Body of pancreas (tissue), 4 donors: ENCODE data around the gene HRH1. TPM values are rescaled to one million over a fixed set of nuclear protein-coding genes. Genes with fewer than 3 reads are reported as not detected.

Source experiments
- ATAC-seq: fragments of 150-250 bp; one replicate; pipeline ENCODE4 v1.9.1; 2016
- DNase-seq, 4 donors: peaks; one replicate each; pipeline ENCODE4 v3.0.0-alpha.2; 2019
- H3K27ac ChIP-seq, 4 donors: fragments of 200-600 bp; sonication (generic); 1 replicate in 3 of 4; 2 replicates in 1 of 4; pipeline versions ENCODE4 v1.5.1 to v1.6.1; 2016 to 2019; ENCODE audit warnings: mild to moderate bottlenecking in 1 of 4, mixed read lengths in 1 of 4, moderate library complexity in 1 of 4
- H3K27me3 ChIP-seq, 2 donors: fragments of 200-600 bp; sonication (generic); one replicate each; pipeline ENCODE4 v1.6.0; 2016; ENCODE audit warnings: mild to moderate bottlenecking in 1 of 2
- H3K36me3 ChIP-seq, 2 donors: fragments of 200-600 bp; sonication (generic); replicated peaks in 1 of 2; 2 replicates each; pipeline ENCODE4 v1.5.1; 2016; ENCODE audit warnings: low read depth in 2 of 2; ENCODE audit not compliant: insufficient read depth in 1 of 2
- H3K4me1 ChIP-seq: fragments of 200-600 bp; sonication (generic); one replicate; pipeline ENCODE4 v1.6.0; 2016
- H3K4me3 ChIP-seq, 2 donors: fragments of 200-600 bp; sonication (generic); 1 replicate in 1 of 2; 2 replicates in 1 of 2; pipeline ENCODE4 v1.5.1; 2016 to 2019
- H3K9me3 ChIP-seq, 3 donors: fragments of 200-600 bp; sonication (generic); 1 replicate in 2 of 3; 2 replicates in 1 of 3; pipeline ENCODE4 v1.5.1; 2016
- POLR2A ChIP-seq, 3 donors: fragments of 450-650 bp; IDR thresholded peaks; one replicate each; pipeline ENCODE4 v1.6.1; 2016; ENCODE audit warnings: antibody characterized with exemption in 3 of 3, mild to moderate bottlenecking in 2 of 3
- WGBS, 2 donors: methylation state at CpG; one replicate each; pipeline ENCODE4 v1.1.5; 2017; 5-methylcytosine and 5-hydroxymethylcytosine counted together
- intact Hi-C: fragments of 100-400 bp; cut with DNase I; formaldehyde crosslinking; loops from one replicate; pipeline ENCODE4 v1.15.1; 2023
- total RNA-seq, 2 donors: library from RNA; depleted of rRNA; stranded (reverse); fragments of >200 nt; gene quantifications; one replicate each; pipeline ENCODE4 v1.1.0, GENCODE V29; 2016
- TF ChIP-seq, protein P1 (sequence below), 7 experiments: fragments of 450-650 bp in 4 of 7; fragments of 200-600 bp in 3 of 7; sonication (generic) in 3 of 7; IDR thresholded peaks; one replicate each; pipeline ENCODE4 v1.5.1; 2016 to 2019; ENCODE audit warnings: antibody characterized with exemption in 7 of 7

HRH1 gene
- total RNA-seq, 2 donors from 2014 or later: 0.66 to 0.78 TPM

DNA sequence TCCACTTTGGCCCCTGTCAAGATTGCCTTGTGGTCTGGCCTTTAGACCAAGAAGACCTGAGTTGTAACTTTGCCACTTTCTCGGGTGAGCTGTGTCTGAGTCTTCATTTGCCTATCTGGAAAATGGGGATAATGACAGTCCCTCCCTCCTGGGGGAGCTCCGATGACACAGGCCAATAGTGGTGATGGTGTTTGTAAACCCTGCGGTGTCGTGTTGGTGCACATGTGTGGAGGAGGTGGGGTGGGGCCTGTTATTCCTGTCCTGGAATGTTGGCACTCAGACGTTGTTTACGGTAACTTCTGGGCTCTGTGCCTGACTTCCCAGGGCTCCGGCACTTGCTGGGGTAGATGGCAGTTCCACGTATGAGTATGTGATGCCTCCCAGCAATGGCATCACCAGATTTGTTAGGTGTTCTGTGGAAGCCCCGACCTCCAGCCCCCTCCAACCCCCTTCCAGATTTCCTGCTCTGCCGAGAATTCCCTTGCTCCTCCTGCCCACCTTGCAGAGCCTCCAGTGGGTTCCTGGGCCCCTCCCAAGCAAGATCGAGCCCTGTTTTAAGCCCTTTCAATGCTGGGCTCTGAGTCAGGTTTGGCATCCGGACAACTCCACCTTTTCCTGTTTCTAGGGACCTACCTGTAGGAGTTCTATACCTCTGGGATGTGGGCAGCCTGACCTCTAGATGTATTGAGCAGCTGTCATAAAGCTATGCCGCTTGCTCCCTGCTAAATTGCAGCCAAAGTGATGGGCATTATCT is 31.4 kb downstream of the HRH1 start:
- DNase-seq (peak; percentile 61 to 78 (median 73)), ATAC-seq (peak; percentile 89)
- WGBS, 2 donors: 20 to 23% methylated on average over 10 to 13 of the region's 13 CpGs
- intact Hi-C loops: no loop called here
- H3K27ac ChIP-seq: peak overlapping the region in 2 of 4 donors; percentile 26 to 66
- H3K9me3 ChIP-seq: no peaks in the 10 kb centered on the region
- no peaks in the 10 kb centered on the region for H3K27me3 ChIP-seq
- no peaks in the 10 kb centered on the region for H3K36me3 ChIP-seq
- H3K4me3 ChIP-seq: no peak overlapping the region
- H3K4me1 ChIP-seq: peaks cover 6% of the 10 kb centered on the region
- no peak for TF ChIP-seq POLR2A (IDR thresholded peaks at IDR 0.05)
- TF ChIP-seq, protein P1, sequence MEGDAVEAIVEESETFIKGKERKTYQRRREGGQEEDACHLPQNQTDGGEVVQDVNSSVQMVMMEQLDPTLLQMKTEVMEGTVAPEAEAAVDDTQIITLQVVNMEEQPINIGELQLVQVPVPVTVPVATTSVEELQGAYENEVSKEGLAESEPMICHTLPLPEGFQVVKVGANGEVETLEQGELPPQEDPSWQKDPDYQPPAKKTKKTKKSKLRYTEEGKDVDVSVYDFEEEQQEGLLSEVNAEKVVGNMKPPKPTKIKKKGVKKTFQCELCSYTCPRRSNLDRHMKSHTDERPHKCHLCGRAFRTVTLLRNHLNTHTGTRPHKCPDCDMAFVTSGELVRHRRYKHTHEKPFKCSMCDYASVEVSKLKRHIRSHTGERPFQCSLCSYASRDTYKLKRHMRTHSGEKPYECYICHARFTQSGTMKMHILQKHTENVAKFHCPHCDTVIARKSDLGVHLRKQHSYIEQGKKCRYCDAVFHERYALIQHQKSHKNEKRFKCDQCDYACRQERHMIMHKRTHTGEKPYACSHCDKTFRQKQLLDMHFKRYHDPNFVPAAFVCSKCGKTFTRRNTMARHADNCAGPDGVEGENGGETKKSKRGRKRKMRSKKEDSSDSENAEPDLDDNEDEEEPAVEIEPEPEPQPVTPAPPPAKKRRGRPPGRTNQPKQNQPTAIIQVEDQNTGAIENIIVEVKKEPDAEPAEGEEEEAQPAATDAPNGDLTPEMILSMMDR (IDR thresholded peaks at IDR 0.05): no peak

DNA sequence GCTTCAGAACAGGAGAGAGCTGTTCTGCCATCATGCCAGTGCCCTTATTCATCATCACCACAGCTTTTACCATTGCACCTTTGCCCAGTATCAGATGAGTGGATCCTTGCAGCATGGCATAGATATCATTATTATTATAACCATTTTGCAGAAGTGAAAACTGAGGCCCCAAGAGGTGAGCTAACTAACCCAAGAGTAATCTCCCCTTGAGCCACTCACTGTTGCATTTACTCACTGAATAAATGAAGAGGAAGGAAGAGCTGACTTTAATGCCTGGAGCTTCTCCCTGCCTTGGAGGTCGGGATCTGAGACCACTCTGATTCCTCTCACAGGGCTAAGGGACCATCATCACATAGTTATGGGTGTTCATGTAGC is 32.0 kb downstream of the HRH1 start:
- intact Hi-C loops: no loop called here
- H3K4me3 ChIP-seq: no peak overlapping the region
- DNase-seq: no peak

DNA sequence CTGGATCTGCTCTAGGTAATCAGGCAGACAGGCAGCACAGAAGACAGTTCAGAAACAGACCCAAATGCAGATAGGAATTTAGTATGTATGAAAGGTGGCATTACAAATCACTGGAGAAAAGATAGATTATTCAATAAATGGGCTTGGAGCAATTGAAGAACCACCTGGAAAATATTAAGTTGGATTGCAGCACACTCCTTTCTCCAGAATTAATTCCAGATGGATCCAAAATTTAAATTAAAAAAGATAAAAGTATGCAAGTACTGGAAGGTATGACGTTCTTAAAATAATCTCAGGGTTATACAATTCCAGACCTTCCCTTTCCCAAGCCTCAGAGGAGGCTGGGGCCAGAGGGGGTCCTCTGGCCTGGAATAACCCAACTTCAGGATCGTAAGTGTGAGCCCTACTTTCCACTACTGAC is 32.5 kb downstream of the HRH1 start:
- no peak overlapping the region for H3K4me3 ChIP-seq
- TF ChIP-seq, protein P1 (IDR thresholded peaks at IDR 0.05): no peak
- TF ChIP-seq POLR2A (IDR thresholded peaks at IDR 0.05): no peak
- H3K4me1 ChIP-seq: peaks cover 6% of the 10 kb centered on the region
- no peaks in the 10 kb centered on the region for H3K27me3 ChIP-seq
- H3K27ac ChIP-seq: no peak overlapping the region
- no peaks in the 10 kb centered on the region for H3K36me3 ChIP-seq
- DNase-seq (no peak), ATAC-seq (no peak)
- intact Hi-C loops: no loop called here
- H3K9me3 ChIP-seq: no peaks in the 10 kb centered on the region
- WGBS, 2 donors: 46 to 57% methylated on average over 2 of the region's 2 CpGs

More for the DNA sequence above, 32.0 kb downstream of the HRH1 start:
- no peaks in the 10 kb centered on the region for H3K27me3 ChIP-seq
- H3K36me3 ChIP-seq: no peaks in the 10 kb centered on the region
- H3K27ac ChIP-seq: peak overlapping the region in 2 of 4 donors; percentile 26 to 66
- H3K9me3 ChIP-seq: no peaks in the 10 kb centered on the region
- ATAC-seq: no peak
- H3K4me1 ChIP-seq: peaks cover 6% of the 10 kb centered on the region
- WGBS, 2 donors: 60 to 71% methylated on average over 1 of the region's 1 CpG
- TF ChIP-seq, protein P1 (IDR thresholded peaks at IDR 0.05): no peak
- no peak for TF ChIP-seq POLR2A (IDR thresholded peaks at IDR 0.05)

DNA sequence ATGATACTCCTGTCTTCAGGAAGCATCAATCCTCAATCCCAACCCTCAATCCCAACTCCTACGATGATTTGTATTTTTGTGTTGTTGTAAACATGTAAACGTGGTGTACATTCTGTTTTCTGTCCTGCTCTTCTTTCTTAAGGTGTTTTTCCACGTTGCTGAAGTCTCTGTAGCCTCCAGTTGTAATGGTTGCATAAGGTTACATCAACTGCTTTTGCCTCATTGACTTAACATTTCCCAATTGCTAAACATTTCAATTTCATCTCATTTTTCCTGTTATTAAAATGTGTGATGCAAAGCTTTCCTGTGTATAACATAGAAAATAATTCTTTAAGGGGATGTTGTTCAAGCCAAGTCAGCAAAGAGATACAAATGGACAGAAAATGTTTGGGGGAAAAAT is 33.4 kb downstream of the HRH1 start:
- DNase-seq: no peak
- H3K27ac ChIP-seq: no peak overlapping the region
- 23 to 29% methylated on average over 3 of the region's 3 CpGs for WGBS, 2 donors

More for the DNA sequence above, 33.4 kb downstream of the HRH1 start:
- Histone ChIP-seq H3K4me1 (peaks cover 6% of the 10 kb centered on the region), H3K9me3 (no peaks in the 10 kb centered on the region), H3K36me3 (no peaks in the 10 kb centered on the region), H3K4me3 (no peak overlapping the region), H3K27me3 (no peaks in the 10 kb centered on the region)
- intact Hi-C loops: no loop called here
- TF ChIP-seq, protein P1 (IDR thresholded peaks at IDR 0.05): no peak
- TF ChIP-seq POLR2A (IDR thresholded peaks at IDR 0.05): no peak
- no peak for ATAC-seq
